Trophoblast cell (in vitro differentiated cells and primary cell): Measurements from ENCODE around the gene PPM1A.
A peak's percentile ranks its signal among the peaks of the same experiment; 100 is the strongest.

ENCODE experiments used
- DNase-seq, 2 donors: peaks; one replicate each; pipeline ENCODE4 v3.0.0-alpha.2; 2016
- H2AFZ ChIP-seq: 2 replicates; pipeline ENCODE4 v1.6.1; 2013; ENCODE audit warnings: low read length, moderate library complexity, mild to moderate bottlenecking; ENCODE audit not compliant: insufficient read depth, poor library complexity
- H2AK5ac ChIP-seq: 2 replicates; pipeline ENCODE4 v1.6.1; 2013; ENCODE audit warnings: mild to moderate bottlenecking, low read length
- H2BK120ac ChIP-seq: 2 replicates; pipeline ENCODE4 v1.6.1; 2013; ENCODE audit warnings: low read length, mild to moderate bottlenecking, moderate library complexity; ENCODE audit not compliant: insufficient read depth, poor library complexity
- H2BK12ac ChIP-seq: 2 replicates; pipeline ENCODE4 v1.6.1; 2013; ENCODE audit warnings: mild to moderate bottlenecking, low read length, moderate library complexity
- H2BK5ac ChIP-seq: 2 replicates; pipeline ENCODE4 v1.6.1; 2013; ENCODE audit warnings: low read length, low read depth, moderate library complexity, mild to moderate bottlenecking; ENCODE audit not compliant: poor library complexity
- H3K14ac ChIP-seq: 2 replicates; pipeline ENCODE4 v1.6.1; 2013; ENCODE audit warnings: mild to moderate bottlenecking, low read length
- H3K18ac ChIP-seq: 2 replicates; pipeline ENCODE4 v1.6.1; 2013; ENCODE audit warnings: mild to moderate bottlenecking, low read length
- H3K23ac ChIP-seq: 2 replicates; pipeline ENCODE4 v1.6.1; 2013; ENCODE audit warnings: low read length
- H3K27ac ChIP-seq: 2 replicates; pipeline ENCODE4 v1.5.1; 2013; ENCODE audit warnings: low read depth, mild to moderate bottlenecking, inconsistent platforms, low read length, moderate library complexity
- H3K27me3 ChIP-seq: 2 replicates; pipeline ENCODE4 v1.6.1; 2013; ENCODE audit warnings: inconsistent platforms, mild to moderate bottlenecking, low read length, moderate library complexity; ENCODE audit not compliant: insufficient read depth
- H3K36me3 ChIP-seq, 2 experiments: 1 replicate in 1 of 2; 2 replicates in 1 of 2; pipeline ENCODE4 v1.6.1; 2013; ENCODE audit warnings: low read length in 2 of 2, mild to moderate bottlenecking in 2 of 2, moderate library complexity in 1 of 2; ENCODE audit not compliant: insufficient read depth in 2 of 2, control insufficient read depth in 1 of 2
- H3K4ac ChIP-seq: 2 replicates; pipeline ENCODE4 v1.6.1; 2013; ENCODE audit warnings: low read depth, mild to moderate bottlenecking, low read length, moderate library complexity
- H3K4me1 ChIP-seq, 2 experiments: 1 replicate in 1 of 2; 2 replicates in 1 of 2; pipeline ENCODE4 v1.6.1; 2013; ENCODE audit warnings: low read length in 2 of 2, mild to moderate bottlenecking in 2 of 2, moderate library complexity in 1 of 2; ENCODE audit not compliant: insufficient read depth in 2 of 2, control insufficient read depth in 1 of 2
- H3K4me2 ChIP-seq: 2 replicates; pipeline ENCODE4 v1.6.1; 2013; ENCODE audit warnings: inconsistent platforms, mild to moderate bottlenecking, low read length, moderate library complexity
- H3K4me3 ChIP-seq: 2 replicates; pipeline ENCODE4 v1.5.1; 2013; ENCODE audit warnings: mild to moderate bottlenecking, low read depth, low read length, inconsistent platforms
- H3K79me1 ChIP-seq: one replicate; pipeline ENCODE4 v1.6.1; 2013; ENCODE audit warnings: low read length
- H3K79me2 ChIP-seq: 2 replicates; pipeline ENCODE4 v1.6.1; 2013; ENCODE audit warnings: low read length, mild to moderate bottlenecking; ENCODE audit not compliant: control insufficient read depth, insufficient read depth, poor library complexity
- H3K9ac ChIP-seq: 2 replicates; pipeline ENCODE4 v1.6.1; 2013; ENCODE audit warnings: mild to moderate bottlenecking, low read length
- H3K9me3 ChIP-seq: 2 replicates; pipeline ENCODE4 v1.6.1; 2013; ENCODE audit warnings: low read depth, mild to moderate bottlenecking, control low read depth, inconsistent platforms, low read length; ENCODE audit not compliant: insufficient read depth
- H4K12ac ChIP-seq: 2 replicates; pipeline ENCODE4 v1.6.1; 2013; ENCODE audit warnings: low read depth, mild to moderate bottlenecking, low read length, moderate library complexity
- H4K8ac ChIP-seq: 2 replicates; pipeline ENCODE4 v1.6.1; 2013; ENCODE audit warnings: low read depth, mild to moderate bottlenecking, low read length, moderate library complexity
- H4K91ac ChIP-seq: one replicate; pipeline ENCODE4 v1.6.1; 2013; ENCODE audit warnings: low read depth, mild to moderate bottlenecking, low read length, moderate library complexity
- WGBS: extraction: QIAGEN DNeasy Blood & Tissue Kit; methylation state at CpG from one replicate; pipeline ENCODE4 v1.1.7; 2013; ENCODE audit warnings: missing lambda C conversion rate; ENCODE audit not compliant: insufficient read length, insufficient coverage; ENCODE audit errors: extremely low coverage; 5-methylcytosine and 5-hydroxymethylcytosine counted together

PPM1A gene

GRCh38 chr14:60235440-60235839 is 13.6 kb upstream of the PPM1A start:
- no peak for DNase-seq
- Histone ChIP-seq H3K14ac (no peak overlapping the region), H3K36me3 (no peaks in the 10 kb centered on the region), H2AFZ (no peak overlapping the region), H3K27me3 (no peaks in the 10 kb centered on the region), H3K79me2 (no peaks in the 10 kb centered on the region), H3K23ac (no peak overlapping the region), H4K91ac (no peak overlapping the region), H3K4me1 (no peaks in the 10 kb centered on the region), H3K27ac (no peak overlapping the region), H3K4me3 (no peak overlapping the region), H2BK5ac (no peak overlapping the region), H3K9me3 (no peaks in the 10 kb centered on the region), H3K9ac (no peak overlapping the region), H4K12ac (no peak overlapping the region), H3K79me1 (no peaks in the 10 kb centered on the region), H2BK120ac (no peak overlapping the region), H4K8ac (no peak overlapping the region), H2BK12ac (no peak overlapping the region), H3K4ac (no peak overlapping the region), H3K4me2 (no peak overlapping the region), H3K18ac (no peak overlapping the region), H2AK5ac (no peak overlapping the region)
- no CpG with 5 or more reads among the region's 2 CpGs for WGBS

- no peak overlapping the region for H2BK12ac ChIP-seq
- H3K4me1 ChIP-seq, result no peaks in the 10 kb centered on the region
- no CpG with 5 or more reads among the region's 3 CpGs for WGBS
- peak overlapping the region; percentile 49 for H3K23ac ChIP-seq
- H3K4me3 ChIP-seq, result no peak overlapping the region
- H4K91ac ChIP-seq, result no peak overlapping the region
- DNase-seq, result no peak
- no peaks in the 10 kb centered on the region for H3K27me3 ChIP-seq
- no peak overlapping the region for H3K18ac ChIP-seq
- no peaks in the 10 kb centered on the region for H3K36me3 ChIP-seq
- no peak overlapping the region for H3K27ac ChIP-seq
- H3K9ac ChIP-seq, result no peak overlapping the region
- no peak overlapping the region for H2AK5ac ChIP-seq
- H3K9me3 ChIP-seq, result no peaks in the 10 kb centered on the region
- H2AFZ ChIP-seq, result no peak overlapping the region
- H2BK5ac ChIP-seq, result no peak overlapping the region
- no peak overlapping the region for H3K14ac ChIP-seq
- H3K4me2 ChIP-seq, result no peak overlapping the region
- no peak overlapping the region for H4K8ac ChIP-seq
- H3K4ac ChIP-seq, result no peak overlapping the region
- H4K12ac ChIP-seq, result no peak overlapping the region
- no peaks in the 10 kb centered on the region for H3K79me1 ChIP-seq
- H3K79me2 ChIP-seq, result no peaks in the 10 kb centered on the region
- H2BK120ac ChIP-seq, result no peak overlapping the region
Observed at GRCh38 chr14:60238955-60239354, 10.1 kb upstream of the PPM1A start.

- Histone ChIP-seq H3K9ac (no peak overlapping the region), H3K4me2 (no peak overlapping the region), H4K12ac (no peak overlapping the region), H3K18ac (no peak overlapping the region), H3K23ac (no peak overlapping the region), H4K8ac (no peak overlapping the region), H3K79me1 (no peaks in the 10 kb centered on the region), H4K91ac (no peak overlapping the region), H2AFZ (no peak overlapping the region), H3K4me1 (no peaks in the 10 kb centered on the region), H2AK5ac (no peak overlapping the region), H2BK12ac (no peak overlapping the region), H3K4me3 (no peak overlapping the region), H3K27ac (no peak overlapping the region), H3K79me2 (no peaks in the 10 kb centered on the region), H2BK120ac (no peak overlapping the region), H2BK5ac (no peak overlapping the region), H3K4ac (no peak overlapping the region), H3K27me3 (no peaks in the 10 kb centered on the region), H3K9me3 (no peaks in the 10 kb centered on the region), H3K14ac (no peak overlapping the region), H3K36me3 (no peaks in the 10 kb centered on the region)
- no CpG with 5 or more reads among the region's 7 CpGs for WGBS
- no peak for DNase-seq
Observed at GRCh38 chr14:60240139-60240856, 8.7 kb upstream of the PPM1A start.

GRCh38 chr14:60241091-60241490 is 7.9 kb upstream of the PPM1A start:
- no peak overlapping the region for H3K4me2 ChIP-seq
- H3K23ac ChIP-seq, result no peak overlapping the region
- no peak overlapping the region for H2BK120ac ChIP-seq
- H2AK5ac ChIP-seq, result no peak overlapping the region
- no peak overlapping the region for H3K4ac ChIP-seq
- H4K91ac ChIP-seq, result no peak overlapping the region
- H3K36me3 ChIP-seq, result no peaks in the 10 kb centered on the region
- H3K18ac ChIP-seq, result no peak overlapping the region
- H4K8ac ChIP-seq, result no peak overlapping the region
- no peak overlapping the region for H2AFZ ChIP-seq
- H3K79me2 ChIP-seq, result no peaks in the 10 kb centered on the region
- no peaks in the 10 kb centered on the region for H3K9me3 ChIP-seq
- no peak overlapping the region for H3K9ac ChIP-seq
- H4K12ac ChIP-seq, result no peak overlapping the region
- WGBS, result no CpG with 5 or more reads among the region's 1 CpG
- H2BK5ac ChIP-seq, result no peak overlapping the region
- no peaks in the 10 kb centered on the region for H3K27me3 ChIP-seq
- no peaks in the 10 kb centered on the region for H3K79me1 ChIP-seq
- no peaks in the 10 kb centered on the region for H3K4me1 ChIP-seq
- no peak overlapping the region for H2BK12ac ChIP-seq
- DNase-seq, result no peak
- no peak overlapping the region for H3K4me3 ChIP-seq
- no peak overlapping the region for H3K14ac ChIP-seq
- H3K27ac ChIP-seq, result no peak overlapping the region
